GM12878 (cell line): Measurements from ENCODE around the gene LRRC61. TPM values are rescaled to one million over a fixed set of nuclear protein-coding genes. Genes with fewer than 3 reads are reported as not detected.

ENCODE experiments used
- ATAC-seq: fragments of 200-7000 bp; cut with Tn5 transposase; 3 replicates; pipeline ENCODE4 v1.9.1; 2020; ENCODE audit warnings: mild to moderate bottlenecking, moderate library complexity
- BruUV-seq: library from RNA; stranded (reverse); fragments of 400-500 nt; replicated peaks from 2 replicates; lab custom pipeline; 2021; lab: Mats Ljungman, UMichigan
- CTCF ChIA-PET: fragments of 300-600 bp; sonication (Branson Sonifier 250); formaldehyde crosslinking; extraction: SDS; loops from one replicate; lab custom pipeline; 2021; ENCODE audit warnings: inconsistent platforms; lab: Yijun Ruan, JAX
- POLR2A ChIA-PET: fragments of 350-600 bp; formaldehyde crosslinking; extraction: SDS; loops from one replicate; lab custom pipeline; 2021; ENCODE audit warnings: inconsistent platforms; lab: Charles Lee
- RAD21 ChIA-PET: fragments of 300-600 bp; sonication (Branson Sonifier 250); formaldehyde crosslinking; loops from one replicate; lab custom pipeline; 2023; ENCODE audit warnings: antibody characterized with exemption; ENCODE audit not compliant: unreplicated experiment; lab: Charles Lee
- SMC1A ChIA-PET: fragments of 300-600 bp; sonication (Branson Sonifier 250); formaldehyde crosslinking; loops from one replicate; lab custom pipeline; 2023; ENCODE audit not compliant: unreplicated experiment, uncharacterized antibody; lab: Charles Lee
- DNase-seq: peaks from one replicate; pipeline ENCODE4 v3.0.0-alpha.2; 2011; ENCODE audit warnings: low read depth, low spot score
- FAIRE-seq: peaks from 3 replicates; lab custom pipeline; 2011; peaks lifted over from hg19 to GRCh38; lab: Jason Lieb, UNC
- H2AFZ ChIP-seq: 2 replicates; pipeline ENCODE4 v1.6.0; 2011; ENCODE audit warnings: low read depth, low read length, control low read depth; ENCODE audit not compliant: control insufficient read depth
- H3K27ac ChIP-seq: 2 replicates; pipeline ENCODE4 v1.5.1; 2011; ENCODE audit warnings: control low read depth; ENCODE audit not compliant: control insufficient read depth, insufficient read depth
- H3K27me3 ChIP-seq, 2 experiments: replicated peaks in 1 of 2; 2 replicates each; pipeline versions ENCODE4 v1.6.0 to v1.6.1; 2011; ENCODE audit warnings: low read length in 1 of 2; ENCODE audit not compliant: control insufficient read depth in 2 of 2, insufficient read depth in 2 of 2
- H3K36me3 ChIP-seq, 2 experiments: 2 replicates each; pipeline ENCODE4 v1.5.1; 2011; ENCODE audit warnings: low read length in 1 of 2; ENCODE audit not compliant: control insufficient read depth in 2 of 2, insufficient read depth in 2 of 2
- H3K4me1 ChIP-seq: 2 replicates; pipeline ENCODE4 v1.6.1; 2011; ENCODE audit warnings: mild to moderate bottlenecking, low read length, moderate library complexity, mixed read lengths; ENCODE audit not compliant: control insufficient read depth, insufficient read depth
- H3K4me2 ChIP-seq: 2 replicates; pipeline ENCODE4 v1.6.0; 2011; ENCODE audit warnings: control low read depth; ENCODE audit not compliant: control insufficient read depth, insufficient read depth
- H3K4me3 ChIP-seq: fragments of 200-600 bp; sonication (generic); 2 replicates; pipeline ENCODE4 v1.5.1; 2016
- H3K79me2 ChIP-seq: 2 replicates; pipeline ENCODE4 v1.6.0; 2011; ENCODE audit warnings: low read length; ENCODE audit not compliant: control insufficient read depth, insufficient read depth
- H3K9ac ChIP-seq: 2 replicates; pipeline ENCODE4 v1.8.0; 2011; ENCODE audit warnings: low read length, control low read depth, mixed read lengths; ENCODE audit not compliant: control insufficient read depth, insufficient read depth
- H3K9me3 ChIP-seq: replicated peaks from 3 replicates; pipeline ENCODE4 v1.5.1; 2011; ENCODE audit warnings: mild to moderate bottlenecking, low read length; ENCODE audit not compliant: control insufficient read depth, insufficient read depth
- H4K20me1 ChIP-seq: 2 replicates; pipeline ENCODE4 v1.6.0; 2011; ENCODE audit not compliant: control insufficient read depth, insufficient read depth
- BMI1 ChIP-seq: fragments of 450-650 bp; IDR thresholded peaks from 2 replicates; pipeline ENCODE4 v1.6.1; 2016; ENCODE audit warnings: mild to moderate bottlenecking, moderate library complexity, borderline replicate concordance
- IKZF1 ChIP-seq: fragments of 450-650 bp; conservative IDR thresholded peaks from 2 replicates; pipeline ENCODE4 v1.6.1; 2017; ENCODE audit warnings: antibody characterized with exemption, mild to moderate bottlenecking
- SKIL ChIP-seq: fragments of 450-650 bp; IDR thresholded peaks from 2 replicates; pipeline ENCODE4 v1.6.1; 2017; ENCODE audit warnings: mild to moderate bottlenecking, low read depth, inconsistent platforms; ENCODE audit not compliant: poor library complexity, severe bottlenecking
- SMARCA5 ChIP-seq: fragments of 450-650 bp; IDR thresholded peaks from 2 replicates; pipeline ENCODE4 v1.6.1; 2017; ENCODE audit warnings: mild to moderate bottlenecking
- TCF12 ChIP-seq: IDR thresholded peaks from 2 replicates; pipeline ENCODE4 v1.6.1; 2011; ENCODE audit warnings: low read depth, mild to moderate bottlenecking, low read length
- ZNF24 ChIP-seq: fragments of 450-650 bp; IDR thresholded peaks from 2 replicates; pipeline ENCODE4 v1.6.1; 2017; ENCODE audit warnings: antibody characterized with exemption, mild to moderate bottlenecking
- ZNF274 ChIP-seq: IDR thresholded peaks from one replicate; pipeline ENCODE4 v1.8.0; 2011; ENCODE audit not compliant: insufficient read length, insufficient read depth
- WGBS: methylation state at CpG from one replicate; pipeline ENCODE4 v1.1.6; 2016; ENCODE audit warnings: low lambda C conversion rate; ENCODE audit not compliant: insufficient replicate concordance, insufficient coverage; ENCODE audit errors: missing lambda C conversion rate; 5-methylcytosine and 5-hydroxymethylcytosine counted together
- in situ Hi-C: fragments of 300-500 bp; cut with MboI; formaldehyde crosslinking; loops from 9 replicates; pipeline ENCODE4 v1.14.3; 2018; ENCODE audit warnings: mixed read lengths
- intact Hi-C: fragments of 100-400 bp; cut with micrococcal nuclease; formaldehyde crosslinking; loops from one replicate; pipeline ENCODE4 v1.14.2; 2022; ENCODE audit not compliant: unreplicated experiment
- polyA plus RNA-seq, 11 experiments: library from polyadenylated mRNA; depleted of rRNA in 4 of 11; unstranded in 6 of 11; stranded (reverse) in 5 of 11; fragments of >200 nt; fragmentation: Nextera tagmentation in 4 of 11; fragmentation: Illumina TruSeq in 1 of 11; extraction: Ambion mirVana in 4 of 11; extraction: Trizol in 1 of 11; gene quantifications; 1 replicate in 1 of 11; 2 replicates in 10 of 11; pipeline versions ENCODE4 v1.2.1 to v1.2.3, GENCODE V29; 2011 to 2016; ENCODE audit warnings: inconsistent platforms in 2 of 11, missing spikeins in 2 of 11, low read depth in 1 of 11
- total RNA-seq, 4 experiments: library from RNA; depleted of rRNA in 3 of 4; stranded (reverse); fragments of >200 nt in 3 of 4; fragmentation: Illumina TruSeq in 1 of 4; extraction: Trizol in 1 of 4; gene quantifications; 2 replicates each; pipeline versions ENCODE4 v1.2.1 to v1.2.3, GENCODE V29; 2013 to 2021
- TF ChIP-seq, protein P1 (sequence below): fragments of 450-650 bp; IDR thresholded peaks from 2 replicates; pipeline ENCODE4 v1.6.1; 2017; ENCODE audit warnings: low read depth, mild to moderate bottlenecking, moderate library complexity
- TF ChIP-seq, protein P2 (sequence below): fragments of 450-650 bp; IDR thresholded peaks from 2 replicates; pipeline ENCODE4 v1.6.1; 2016; ENCODE audit warnings: mild to moderate bottlenecking
- TF ChIP-seq, protein P3 (sequence below): IDR thresholded peaks from 2 replicates; pipeline ENCODE4 v1.6.1; 2011; ENCODE audit warnings: mild to moderate bottlenecking, low read depth, low read length, moderate library complexity; ENCODE audit not compliant: insufficient replicate concordance

Gene LRRC61
- total and polyA plus RNA-seq, 10 of the 15 experiments (the other 5 are each of a cell fraction or from before 2014, with no cell fraction given): 1.4 to 54.2 (median 21.8) TPM

GRCh38 chr7:150335774-150336112 lies 12.6 kb downstream of the LRRC61 start (continued):
- TF ChIP-seq SKIL (no peak), ZNF24 (no peak), TCF12 (no peak), IKZF1 (no peak)
- TF ChIP-seq, protein P1, sequence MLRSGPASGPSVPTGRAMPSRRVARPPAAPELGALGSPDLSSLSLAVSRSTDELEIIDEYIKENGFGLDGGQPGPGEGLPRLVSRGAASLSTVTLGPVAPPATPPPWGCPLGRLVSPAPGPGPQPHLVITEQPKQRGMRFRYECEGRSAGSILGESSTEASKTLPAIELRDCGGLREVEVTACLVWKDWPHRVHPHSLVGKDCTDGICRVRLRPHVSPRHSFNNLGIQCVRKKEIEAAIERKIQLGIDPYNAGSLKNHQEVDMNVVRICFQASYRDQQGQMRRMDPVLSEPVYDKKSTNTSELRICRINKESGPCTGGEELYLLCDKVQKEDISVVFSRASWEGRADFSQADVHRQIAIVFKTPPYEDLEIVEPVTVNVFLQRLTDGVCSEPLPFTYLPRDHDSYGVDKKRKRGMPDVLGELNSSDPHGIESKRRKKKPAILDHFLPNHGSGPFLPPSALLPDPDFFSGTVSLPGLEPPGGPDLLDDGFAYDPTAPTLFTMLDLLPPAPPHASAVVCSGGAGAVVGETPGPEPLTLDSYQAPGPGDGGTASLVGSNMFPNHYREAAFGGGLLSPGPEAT: no peak

DNA sequence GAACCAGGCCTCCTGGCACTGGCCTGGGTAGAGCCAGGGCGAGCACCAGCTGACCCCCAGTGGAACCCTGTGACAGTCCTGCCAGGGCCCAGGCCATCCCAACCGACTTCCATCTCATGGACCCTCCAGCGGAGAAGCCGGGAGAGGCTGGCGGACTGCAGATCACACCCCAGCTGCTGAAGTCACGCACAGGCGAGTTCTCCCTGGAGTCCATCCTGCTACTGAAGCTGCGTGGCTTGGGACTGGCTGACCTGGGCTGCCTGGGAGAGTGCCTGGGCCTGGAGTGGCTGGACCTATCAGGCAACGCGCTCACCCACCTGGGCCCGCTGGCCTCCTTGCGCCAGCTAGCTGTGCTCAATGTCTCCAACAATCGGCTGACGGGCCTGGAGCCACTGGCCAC lies 13.6 kb downstream of the LRRC61 start:
- peaks cover 0 to 7% of the 10 kb centered on the region in 2 experiments; a peak in 2 of 4 replicates for H3K36me3 ChIP-seq
- H2AFZ ChIP-seq: no peak overlapping the region
- no peak for ATAC-seq
- no peaks in the 10 kb centered on the region for H3K79me2 ChIP-seq
- 96% methylated on average over 11 of the region's 14 CpGs for whole genome bisulfite sequencing
- ChIA-PET SMC1A (interaction anchor here (0.7 kb wide), 1 partner anchor 399 kb away, joined by 3 read pairs; no protein-coding TSS in a partner anchor), CTCF (no interaction called here), RAD21 (no interaction called here), POLR2A (no interaction called here)
- 0 out of 4 replicates have a peak, but pooled peaks cover 0 to 2% of the 10 kb centered on the region in 2 experiments for H3K27me3 ChIP-seq
- H3K9me3 ChIP-seq: no peaks in the 10 kb centered on the region
- DNase-seq: no peak
- H4K20me1 ChIP-seq: no peaks in the 10 kb centered on the region
- TF ChIP-seq SMARCA5 (no peak), BMI1 (no peak), ZNF274 (no peak)
- TF ChIP-seq, protein P2, sequence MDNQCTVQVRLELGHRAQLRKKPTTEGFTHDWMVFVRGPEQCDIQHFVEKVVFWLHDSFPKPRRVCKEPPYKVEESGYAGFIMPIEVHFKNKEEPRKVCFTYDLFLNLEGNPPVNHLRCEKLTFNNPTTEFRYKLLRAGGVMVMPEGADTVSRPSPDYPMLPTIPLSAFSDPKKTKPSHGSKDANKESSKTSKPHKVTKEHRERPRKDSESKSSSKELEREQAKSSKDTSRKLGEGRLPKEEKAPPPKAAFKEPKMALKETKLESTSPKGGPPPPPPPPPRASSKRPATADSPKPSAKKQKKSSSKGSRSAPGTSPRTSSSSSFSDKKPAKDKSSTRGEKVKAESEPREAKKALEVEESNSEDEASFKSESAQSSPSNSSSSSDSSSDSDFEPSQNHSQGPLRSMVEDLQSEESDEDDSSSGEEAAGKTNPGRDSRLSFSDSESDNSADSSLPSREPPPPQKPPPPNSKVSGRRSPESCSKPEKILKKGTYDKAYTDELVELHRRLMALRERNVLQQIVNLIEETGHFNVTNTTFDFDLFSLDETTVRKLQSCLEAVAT: no peak
- TF ChIP-seq, protein P3, sequence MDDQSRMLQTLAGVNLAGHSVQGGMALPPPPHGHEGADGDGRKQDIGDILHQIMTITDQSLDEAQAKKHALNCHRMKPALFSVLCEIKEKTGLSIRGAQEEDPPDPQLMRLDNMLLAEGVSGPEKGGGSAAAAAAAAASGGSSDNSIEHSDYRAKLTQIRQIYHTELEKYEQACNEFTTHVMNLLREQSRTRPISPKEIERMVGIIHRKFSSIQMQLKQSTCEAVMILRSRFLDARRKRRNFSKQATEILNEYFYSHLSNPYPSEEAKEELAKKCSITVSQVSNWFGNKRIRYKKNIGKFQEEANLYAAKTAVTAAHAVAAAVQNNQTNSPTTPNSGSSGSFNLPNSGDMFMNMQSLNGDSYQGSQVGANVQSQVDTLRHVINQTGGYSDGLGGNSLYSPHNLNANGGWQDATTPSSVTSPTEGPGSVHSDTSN: no peak
- H3K27ac ChIP-seq: no peak overlapping the region
- peaks cover 8% of the 10 kb centered on the region for H3K4me1 ChIP-seq
- FAIRE-seq: no peak
- no TSS peak for BruUV-seq
- in situ Hi-C loops (no loop called here), intact Hi-C loops (no loop called here)
- no peak overlapping the region for H3K4me2 ChIP-seq
- H3K9ac ChIP-seq: no peak overlapping the region
- H3K4me3 ChIP-seq: no peak overlapping the region
